Heart left ventricle (tissue), 16 donors: Measurements from ENCODE around the gene ASPSCR1. TPM values are rescaled to one million over a fixed set of nuclear protein-coding genes. Genes with fewer than 3 reads are reported as not detected.

ENCODE experiments used
- ATAC-seq, 4 donors: fragments of 200-7000 bp; cut with Tn5 transposase; one replicate each; pipeline ENCODE4 v1.9.1; 2020 to 2022; ENCODE audit warnings: moderate library complexity in 4 of 4, mild to moderate bottlenecking in 3 of 4, moderate number of reproducible peaks in 1 of 4
- DNase-seq, 5 donors: peaks; one replicate each; pipeline ENCODE4 v3.0.0-alpha.2; 2020
- H3K27ac ChIP-seq, 12 donors: fragments of 200-600 bp; sonication (generic) in 4 of 12; one replicate each; pipeline versions ENCODE4 v1.5.0 to v1.8.0; 2016 to 2022; ENCODE audit warnings: mild to moderate bottlenecking in 2 of 12
- H3K27me3 ChIP-seq, 9 donors: fragments of 200-600 bp; sonication (generic) in 2 of 9; one replicate each; pipeline versions ENCODE4 v1.5.1 to v1.8.0; 2016 to 2022; ENCODE audit warnings: mild to moderate bottlenecking in 3 of 9
- H3K36me3 ChIP-seq, 9 donors: fragments of 200-600 bp; sonication (generic) in 2 of 9; one replicate each; pipeline versions ENCODE4 v1.5.0 to v1.8.0; 2018 to 2022; ENCODE audit warnings: mild to moderate bottlenecking in 2 of 9
- H3K4me1 ChIP-seq, 12 donors: fragments of 200-600 bp; sonication (generic) in 4 of 12; one replicate each; pipeline versions ENCODE4 v1.5.0 to v1.8.0; 2016 to 2022; ENCODE audit warnings: mild to moderate bottlenecking in 3 of 12
- H3K4me3 ChIP-seq, 12 donors: fragments of 200-600 bp; sonication (generic) in 4 of 12; one replicate each; pipeline versions ENCODE4 v1.5.0 to v1.8.0; 2017 to 2022; ENCODE audit warnings: mild to moderate bottlenecking in 9 of 12, moderate library complexity in 4 of 12
- H3K9me3 ChIP-seq, 12 donors: fragments of 200-600 bp; sonication (generic) in 4 of 12; one replicate each; pipeline versions ENCODE4 v1.5.0 to v1.8.0; 2016 to 2022; ENCODE audit warnings: mild to moderate bottlenecking in 1 of 12
- POLR2A ChIP-seq, 2 donors: fragments of 450-650 bp; IDR thresholded peaks; one replicate each; pipeline ENCODE4 v1.6.1; 2017; ENCODE audit warnings: antibody characterized with exemption in 2 of 2, mild to moderate bottlenecking in 2 of 2, moderate library complexity in 2 of 2
- WGBS, 4 donors: extraction: QIAGEN DNeasy Blood & Tissue Kit in 2 of 4; methylation state at CpG; one replicate each; pipeline versions ENCODE4 v1.1.5 to v1.1.7; 2013 to 2018; 5-methylcytosine and 5-hydroxymethylcytosine counted together
- intact Hi-C, 10 donors: fragments of 100-400 bp; cut with DNase I; formaldehyde crosslinking; loops; one replicate each; pipeline versions ENCODE4 v1.11.1 to v1.14.2; 2022
- polyA plus RNA-seq, 2 donors: library from polyadenylated mRNA; stranded (reverse); fragments of 200-250 nt; gene quantifications; one replicate each; pipeline ENCODE4 v1.2.3, GENCODE V29; 2013
- total RNA-seq, 9 donors: library from RNA; depleted of rRNA in 2 of 9; stranded (reverse); fragments of >200 nt in 2 of 9; fragmentation: NEBNext Ultra II Directional in 3 of 9; extraction: Animal tissue kit (Norgen Biotek cat#: 25700) in 3 of 9; gene quantifications; one replicate each; pipeline versions ENCODE4 v1.1.0 to v1.2.4, GENCODE V29; 2016 to 2023
- TF ChIP-seq, protein P1 (sequence below), 12 donors: fragments of 200-600 bp; sonication (generic) in 4 of 12; IDR thresholded peaks; one replicate each; pipeline versions ENCODE4 v1.5.0 to v1.8.0; 2018 to 2022; ENCODE audit warnings: antibody characterized with exemption in 12 of 12, mild to moderate bottlenecking in 5 of 12
- donor health status: ischemic (EF 13 %, LVEDD 7.1; RV severe dilation, severe dysfunction).
- donor health status: healthy with polysubstance abuse.
- donor health status: DM: no; HTN: yes; CAD: no.
- donor health status: DM: no; HTN: no; CAD: no.
- donor health status: ischemic (EF 25% LVEDD 6.9; RV normal size, moderate dysfunction).
- donor health status: ischemic (EF 25% LVEDD 5.7; RV mildly dilated, moderate dysfunction).
- donor health status: healthy.
- donor health status: DM: yes; HTN: yes; CAD: no.
- donor health status: ischemic (EF 35%, LVEDD 5.7; RV mildly dilated, moderate dysfunction).
- donor health status: nonischemic (EF 11% LVEDD 7.7; RV severe dilation, severe dysfunction).
- donor health status: DM: yes; HTN: yes; CAD: no.
- donor health status: PGD.
- donor health status: ischemic (EF 29% LVEDD 5.4; RV normal size, mild dysfunction).
- donor health status: nonischemic (EF 23%, LVEDD 6.1; RV moderate dilation, normal function).

ASPSCR1 gene
- total and polyA plus RNA-seq, 11 donors, result 15.1 to 43.6 (median 22.9) TPM

DNA sequence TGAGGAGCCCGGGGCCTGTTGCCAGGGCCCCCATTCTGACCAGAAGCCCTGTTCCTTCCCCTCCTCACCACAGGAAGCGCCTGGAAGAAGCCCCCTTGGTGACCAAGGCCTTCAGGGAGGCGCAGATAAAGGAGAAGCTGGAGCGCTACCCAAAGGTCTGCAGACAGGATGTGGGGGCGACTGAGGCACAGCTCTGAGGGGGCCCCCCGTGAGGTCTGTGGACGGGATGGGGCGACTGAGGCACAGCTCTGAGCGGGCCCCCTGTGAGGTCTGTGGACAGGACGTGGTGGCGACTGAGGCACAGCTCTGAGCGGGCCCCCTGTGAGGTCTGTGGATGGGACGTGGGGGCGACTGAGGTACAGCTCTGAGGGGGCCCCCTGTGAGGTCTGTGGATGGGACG, 32.0 kb downstream of the ASPSCR1 start:
- Histone ChIP-seq H3K27ac (peak overlapping the region in 2 of 12 donors; percentile 9 to 44), H3K4me1 (peaks cover 0 to 61% (median 18%) of the 10 kb centered on the region in 12 donors), H3K4me3 (no peak overlapping the region), H3K9me3 (no peaks in the 10 kb centered on the region), H3K36me3 (peaks cover 0 to 9% (median 0%) of the 10 kb centered on the region in 9 donors), H3K27me3 (no peaks in the 10 kb centered on the region)
- DNase-seq, result no peak
- intact Hi-C loops, result no loop called here
- no peak for TF ChIP-seq POLR2A (IDR thresholded peaks at IDR 0.05)
- 83 to 98% (median 94%) methylated on average over 11 to 15 of the region's 15 CpGs for WGBS, 4 donors
- ATAC-seq, result no peak

GRCh38 chr17:82010575-82011525, 33.4 kb downstream of the ASPSCR1 start:
- WGBS, 4 donors, result 88 to 95% (median 93%) methylated on average over 19 to 39 of the region's 39 CpGs
- Histone ChIP-seq H3K36me3 (peaks cover 0 to 9% (median 0%) of the 10 kb centered on the region in 9 donors), H3K9me3 (no peaks in the 10 kb centered on the region), H3K4me1 (peaks cover 0 to 62% (median 18%) of the 10 kb centered on the region in 12 donors), H3K27me3 (no peaks in the 10 kb centered on the region), H3K27ac (no peak overlapping the region), H3K4me3 (no peak overlapping the region)
- DNase-seq (no peak), ATAC-seq (no peak)
- no peak for TF ChIP-seq POLR2A (IDR thresholded peaks at IDR 0.05)
- intact Hi-C loops, result no loop called here

GRCh38 chr17:82011617-82012187, 34.3 kb downstream of the ASPSCR1 start:
- TF ChIP-seq, protein P1, sequence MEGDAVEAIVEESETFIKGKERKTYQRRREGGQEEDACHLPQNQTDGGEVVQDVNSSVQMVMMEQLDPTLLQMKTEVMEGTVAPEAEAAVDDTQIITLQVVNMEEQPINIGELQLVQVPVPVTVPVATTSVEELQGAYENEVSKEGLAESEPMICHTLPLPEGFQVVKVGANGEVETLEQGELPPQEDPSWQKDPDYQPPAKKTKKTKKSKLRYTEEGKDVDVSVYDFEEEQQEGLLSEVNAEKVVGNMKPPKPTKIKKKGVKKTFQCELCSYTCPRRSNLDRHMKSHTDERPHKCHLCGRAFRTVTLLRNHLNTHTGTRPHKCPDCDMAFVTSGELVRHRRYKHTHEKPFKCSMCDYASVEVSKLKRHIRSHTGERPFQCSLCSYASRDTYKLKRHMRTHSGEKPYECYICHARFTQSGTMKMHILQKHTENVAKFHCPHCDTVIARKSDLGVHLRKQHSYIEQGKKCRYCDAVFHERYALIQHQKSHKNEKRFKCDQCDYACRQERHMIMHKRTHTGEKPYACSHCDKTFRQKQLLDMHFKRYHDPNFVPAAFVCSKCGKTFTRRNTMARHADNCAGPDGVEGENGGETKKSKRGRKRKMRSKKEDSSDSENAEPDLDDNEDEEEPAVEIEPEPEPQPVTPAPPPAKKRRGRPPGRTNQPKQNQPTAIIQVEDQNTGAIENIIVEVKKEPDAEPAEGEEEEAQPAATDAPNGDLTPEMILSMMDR (IDR thresholded peaks at IDR 0.05), result no peak
- no peak for TF ChIP-seq POLR2A (IDR thresholded peaks at IDR 0.05)
- peaks cover 0 to 54% (median 14%) of the 10 kb centered on the region in 12 donors for H3K4me1 ChIP-seq
- no peaks in the 10 kb centered on the region for H3K9me3 ChIP-seq
- no peaks in the 10 kb centered on the region for H3K27me3 ChIP-seq
- H3K36me3 ChIP-seq, result peaks cover 0 to 9% (median 0%) of the 10 kb centered on the region in 9 donors
- ATAC-seq (no peak), DNase-seq (no peak)
- 93 to 98% (median 95%) methylated on average over 16 to 19 of the region's 19 CpGs for WGBS, 4 donors
- intact Hi-C loops, result no loop called here
- H3K27ac ChIP-seq, result peak overlapping the region in 6 of 12 donors; percentile 88 to 96 (median 90)
- H3K4me3 ChIP-seq, result no peak overlapping the region

DNA sequence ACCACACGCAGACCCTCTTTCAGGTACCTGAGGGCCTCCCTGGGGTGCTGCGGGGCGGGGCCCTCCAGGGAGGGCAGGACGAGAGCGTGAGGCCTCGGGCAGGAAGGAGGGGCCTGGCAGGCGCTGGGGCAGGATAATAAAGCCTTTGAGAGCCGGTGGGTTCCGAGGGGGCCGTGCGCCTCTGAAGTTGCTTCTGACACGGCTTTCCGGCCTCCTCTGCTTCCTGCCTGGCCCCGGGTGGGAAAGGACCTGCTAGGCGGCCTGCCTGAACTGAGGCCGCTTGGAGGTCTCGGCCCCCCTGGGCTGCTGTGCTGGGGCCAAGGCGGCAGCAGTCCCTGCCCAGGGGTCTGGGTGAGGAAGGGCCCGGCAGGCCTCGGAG, 34.8 kb downstream of the ASPSCR1 start:
- no peaks in the 10 kb centered on the region for H3K9me3 ChIP-seq
- H3K4me1 ChIP-seq, result peaks cover 0 to 48% (median 12%) of the 10 kb centered on the region in 12 donors
- intact Hi-C loops, result no loop called here
- TF ChIP-seq, protein P1 (IDR thresholded peaks at IDR 0.05), result no peak
- no peak for TF ChIP-seq POLR2A (IDR thresholded peaks at IDR 0.05)
- H3K36me3 ChIP-seq, result peaks cover 0 to 11% (median 0%) of the 10 kb centered on the region in 9 donors
- WGBS, 4 donors, result 75 to 82% (median 78%) methylated on average over 16 to 20 of the region's 20 CpGs
- H3K27me3 ChIP-seq, result no peaks in the 10 kb centered on the region
- no peak overlapping the region for H3K4me3 ChIP-seq
- peak overlapping the region; percentile 67 to 96 (median 90) for H3K27ac ChIP-seq
- ATAC-seq (no peak), DNase-seq (no peak)
